ENCODE data around the gene GNB1L. TPM values are rescaled to one million over a fixed set of nuclear protein-coding genes. Genes with fewer than 3 reads are reported as not detected.

The GNB1L gene
- total and polyA plus RNA-seq, 2 of the 13 experiments (the other 11 are each of a cell fraction or from before 2014, with no cell fraction given), result 2.5 to 7.4 TPM

DNA sequence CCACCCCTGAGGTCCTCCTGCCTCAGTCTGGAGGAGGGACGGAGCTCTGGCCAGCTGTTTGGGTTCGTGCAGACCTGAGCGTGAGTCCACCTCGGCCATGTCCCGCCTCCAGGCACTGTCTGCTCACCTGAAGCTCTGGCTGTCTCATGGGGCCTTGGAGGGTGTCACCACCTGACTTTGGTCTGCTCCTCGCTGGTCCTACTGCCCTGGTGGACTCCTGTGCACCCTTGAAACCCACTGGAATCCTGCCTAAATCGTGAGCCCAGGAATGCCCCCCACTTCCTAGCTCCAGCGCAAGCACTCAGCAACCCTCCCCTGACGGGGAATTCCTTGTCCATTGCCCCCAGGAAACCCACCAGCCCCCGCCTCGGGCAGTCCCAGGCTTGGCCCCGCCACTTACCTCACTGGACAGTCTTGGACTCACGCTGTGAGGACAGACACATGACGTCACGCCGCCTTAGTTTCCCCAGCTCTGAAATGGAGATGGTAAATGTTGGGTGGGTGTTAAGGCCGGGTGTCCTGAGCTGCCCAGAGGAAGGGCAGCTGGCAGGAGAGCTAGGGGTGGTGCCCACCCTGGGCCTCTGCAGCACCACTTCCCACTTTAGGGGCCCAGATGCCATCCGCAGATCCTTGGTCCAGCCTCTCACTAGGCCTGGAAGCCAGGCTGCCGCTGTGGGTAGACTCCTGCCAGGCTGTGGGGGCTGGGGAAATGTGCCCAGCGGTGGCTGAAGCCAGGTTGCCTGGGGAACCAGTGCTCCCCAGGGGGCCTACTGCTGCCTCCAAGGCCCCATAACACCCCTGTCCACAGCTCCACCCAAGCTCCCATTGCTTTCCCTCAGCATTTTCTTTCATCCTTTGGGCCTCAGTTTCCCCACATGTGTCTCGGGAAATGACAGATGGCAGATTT lies 112.3 kb downstream of the GNB1L start:
- whole genome bisulfite sequencing (ENCODE audit: low lambda C conversion rate), result 22% methylated on average over 9 of the region's 21 CpGs
- DNase-seq (ENCODE audit: low spot score), result no peak
- intact Hi-C loops (cut with micrococcal nuclease; ENCODE audit: unreplicated experiment), result no loop called here
- TF ChIP-seq ZNF33B (CRISPR knock-in tag; IDR thresholded peaks at IDR 0.05) (no peak), ZNF83 (CRISPR knock-in tag; IDR thresholded peaks at IDR 0.05; ENCODE audit: borderline replicate concordance) (no peak), CREB1 (IDR thresholded peaks at IDR 0.05) (peak; percentile 94), CREB1 (CRISPR knock-in tag; IDR thresholded peaks at IDR 0.05) (no peak), U2AF2 (IDR thresholded peaks at IDR 0.05; ENCODE audit: low read depth, low read length) (no peak), SRSF9 (IDR thresholded peaks at IDR 0.05; ENCODE audit: borderline replicate concordance, insufficient read depth, low read depth, low read length, poor library complexity, severe bottlenecking) (no peak), RFXAP (CRISPR knock-in tag; IDR thresholded peaks at IDR 0.05; ENCODE audit: borderline replicate concordance) (no peak), ATF7 (IDR thresholded peaks at IDR 0.05) (peak; percentile 82), ATF7 (CRISPR knock-in tag; IDR thresholded peaks at IDR 0.05) (no peak)
- TF ChIP-seq, protein P1, sequence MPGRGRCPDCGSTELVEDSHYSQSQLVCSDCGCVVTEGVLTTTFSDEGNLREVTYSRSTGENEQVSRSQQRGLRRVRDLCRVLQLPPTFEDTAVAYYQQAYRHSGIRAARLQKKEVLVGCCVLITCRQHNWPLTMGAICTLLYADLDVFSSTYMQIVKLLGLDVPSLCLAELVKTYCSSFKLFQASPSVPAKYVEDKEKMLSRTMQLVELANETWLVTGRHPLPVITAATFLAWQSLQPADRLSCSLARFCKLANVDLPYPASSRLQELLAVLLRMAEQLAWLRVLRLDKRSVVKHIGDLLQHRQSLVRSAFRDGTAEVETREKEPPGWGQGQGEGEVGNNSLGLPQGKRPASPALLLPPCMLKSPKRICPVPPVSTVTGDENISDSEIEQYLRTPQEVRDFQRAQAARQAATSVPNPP (CRISPR knock-in tag; IDR thresholded peaks at IDR 0.05), result no peak
- TF ChIP-seq, protein P2, sequence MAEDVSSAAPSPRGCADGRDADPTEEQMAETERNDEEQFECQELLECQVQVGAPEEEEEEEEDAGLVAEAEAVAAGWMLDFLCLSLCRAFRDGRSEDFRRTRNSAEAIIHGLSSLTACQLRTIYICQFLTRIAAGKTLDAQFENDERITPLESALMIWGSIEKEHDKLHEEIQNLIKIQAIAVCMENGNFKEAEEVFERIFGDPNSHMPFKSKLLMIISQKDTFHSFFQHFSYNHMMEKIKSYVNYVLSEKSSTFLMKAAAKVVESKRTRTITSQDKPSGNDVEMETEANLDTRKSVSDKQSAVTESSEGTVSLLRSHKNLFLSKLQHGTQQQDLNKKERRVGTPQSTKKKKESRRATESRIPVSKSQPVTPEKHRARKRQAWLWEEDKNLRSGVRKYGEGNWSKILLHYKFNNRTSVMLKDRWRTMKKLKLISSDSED (CRISPR knock-in tag; IDR thresholded peaks at IDR 0.05), result no peak
- TF ChIP-seq, protein P3, sequence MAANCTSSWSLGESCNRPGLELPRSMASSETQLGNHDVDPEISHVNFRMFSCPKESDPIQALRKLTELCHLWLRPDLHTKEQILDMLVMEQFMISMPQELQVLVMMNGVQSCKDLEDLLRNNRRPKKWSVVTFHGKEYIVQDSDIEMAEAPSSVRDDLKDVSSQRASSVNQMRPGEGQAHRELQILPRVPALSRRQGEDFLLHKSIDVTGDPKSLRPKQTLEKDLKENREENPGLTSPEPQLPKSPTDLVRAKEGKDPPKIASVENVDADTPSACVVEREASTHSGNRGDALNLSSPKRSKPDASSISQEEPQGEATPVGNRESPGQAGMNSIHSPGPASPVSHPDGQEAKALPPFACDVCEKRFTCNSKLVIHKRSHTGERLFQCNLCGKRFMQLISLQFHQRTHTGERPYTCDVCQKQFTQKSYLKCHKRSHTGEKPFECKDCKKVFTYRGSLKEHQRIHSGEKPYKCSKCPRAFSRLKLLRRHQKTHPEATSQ (CRISPR knock-in tag; IDR thresholded peaks at IDR 0.05; ENCODE audit: borderline replicate concordance), result no peak
- TF ChIP-seq, protein P4, sequence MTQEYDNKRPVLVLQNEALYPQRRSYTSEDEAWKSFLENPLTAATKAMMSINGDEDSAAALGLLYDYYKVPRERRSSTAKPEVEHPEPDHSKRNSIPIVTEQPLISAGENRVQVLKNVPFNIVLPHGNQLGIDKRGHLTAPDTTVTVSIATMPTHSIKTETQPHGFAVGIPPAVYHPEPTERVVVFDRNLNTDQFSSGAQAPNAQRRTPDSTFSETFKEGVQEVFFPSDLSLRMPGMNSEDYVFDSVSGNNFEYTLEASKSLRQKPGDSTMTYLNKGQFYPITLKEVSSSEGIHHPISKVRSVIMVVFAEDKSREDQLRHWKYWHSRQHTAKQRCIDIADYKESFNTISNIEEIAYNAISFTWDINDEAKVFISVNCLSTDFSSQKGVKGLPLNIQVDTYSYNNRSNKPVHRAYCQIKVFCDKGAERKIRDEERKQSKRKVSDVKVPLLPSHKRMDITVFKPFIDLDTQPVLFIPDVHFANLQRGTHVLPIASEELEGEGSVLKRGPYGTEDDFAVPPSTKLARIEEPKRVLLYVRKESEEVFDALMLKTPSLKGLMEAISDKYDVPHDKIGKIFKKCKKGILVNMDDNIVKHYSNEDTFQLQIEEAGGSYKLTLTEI (CRISPR knock-in tag; conservative IDR thresholded peaks at IDR 0.05), result no peak
- TF ChIP-seq, protein P5, sequence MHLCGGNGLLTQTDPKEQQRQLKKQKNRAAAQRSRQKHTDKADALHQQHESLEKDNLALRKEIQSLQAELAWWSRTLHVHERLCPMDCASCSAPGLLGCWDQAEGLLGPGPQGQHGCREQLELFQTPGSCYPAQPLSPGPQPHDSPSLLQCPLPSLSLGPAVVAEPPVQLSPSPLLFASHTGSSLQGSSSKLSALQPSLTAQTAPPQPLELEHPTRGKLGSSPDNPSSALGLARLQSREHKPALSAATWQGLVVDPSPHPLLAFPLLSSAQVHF (CRISPR knock-in tag; IDR thresholded peaks at IDR 0.05), result no peak
- TF ChIP-seq, protein P6, sequence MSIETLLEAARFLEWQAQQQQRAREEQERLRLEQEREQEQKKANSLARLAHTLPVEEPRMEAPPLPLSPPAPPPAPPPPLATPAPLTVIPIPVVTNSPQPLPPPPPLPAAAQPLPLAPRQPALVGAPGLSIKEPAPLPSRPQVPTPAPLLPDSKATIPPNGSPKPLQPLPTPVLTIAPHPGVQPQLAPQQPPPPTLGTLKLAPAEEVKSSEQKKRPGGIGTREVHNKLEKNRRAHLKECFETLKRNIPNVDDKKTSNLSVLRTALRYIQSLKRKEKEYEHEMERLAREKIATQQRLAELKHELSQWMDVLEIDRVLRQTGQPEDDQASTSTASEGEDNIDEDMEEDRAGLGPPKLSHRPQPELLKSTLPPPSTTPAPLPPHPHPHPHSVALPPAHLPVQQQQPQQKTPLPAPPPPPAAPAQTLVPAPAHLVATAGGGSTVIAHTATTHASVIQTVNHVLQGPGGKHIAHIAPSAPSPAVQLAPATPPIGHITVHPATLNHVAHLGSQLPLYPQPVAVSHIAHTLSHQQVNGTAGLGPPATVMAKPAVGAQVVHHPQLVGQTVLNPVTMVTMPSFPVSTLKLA (IDR thresholded peaks at IDR 0.05), result peak; percentile 32; the same call in 1 of the 2 replicates

More for the DNA sequence above, 112.3 kb downstream of the GNB1L start:
- in situ Hi-C loops (cut with HindIII; ENCODE audit: extremely low pct_ligation_motif_present, low pct_unique_long_range_greater_than_20kb), result no loop called here
- ATAC-seq (0 out of 3 replicates have a peak, but pooled peaks have one; percentile 6), FAIRE-seq (no peak)
- POLR2A ChIA-PET, result no interaction called here
- H3K4me2 ChIP-seq (ENCODE audit: low read depth, low read length), result no peak overlapping the region
- no peaks in the 10 kb centered on the region for H3K36me3 ChIP-seq (replicated peaks in 1 of 2; ENCODE audit: control insufficient read depth in 1 of 2, insufficient read depth in 2 of 2, low read length in 2 of 2)
- BruUV-seq (replicated peaks), result no TSS peak
- no peak overlapping the region for H3K9ac ChIP-seq (ENCODE audit: insufficient read depth, low read depth, low read length)
- H3K9me3 ChIP-seq (ENCODE audit: low read length), result no peaks in the 10 kb centered on the region
- no peaks in the 10 kb centered on the region for H3K79me2 ChIP-seq (ENCODE audit: insufficient read depth, low read length)
- no peak overlapping the region for H3K27ac ChIP-seq (ENCODE audit: extremely low read length, insufficient read depth, low read length)
- peaks cover 10% of the 10 kb centered on the region for H3K4me1 ChIP-seq (ENCODE audit: insufficient read depth, low read length)
- no peak overlapping the region for H3K4me3 ChIP-seq (replicated peaks in 1 of 3; ENCODE audit: insufficient read depth in 1 of 3, low read depth in 2 of 3, low read length in 3 of 3)
- no peak overlapping the region for H2AFZ ChIP-seq (ENCODE audit: low read length)
- no peaks in the 10 kb centered on the region for H4K20me1 ChIP-seq (ENCODE audit: insufficient read depth, low read length)
- H3K27me3 ChIP-seq (ENCODE audit: control insufficient read depth in 1 of 2, insufficient read depth in 2 of 2, low read length in 2 of 2), result peaks cover 12 to 85% of the 10 kb centered on the region in 2 experiments
- CTCF ChIA-PET (ENCODE audit: low intra/inter-chr PET ratio, low total read pairs), result no interaction called here

Data from HepG2 (cell line).